HepG2 (cell line): ENCODE measurements around the gene RAD51D. TPM values are rescaled to one million over a fixed set of nuclear protein-coding genes. Genes with fewer than 3 reads are reported as not detected.

Source experiments
- BCLAF1 ChIP-seq: fragments of 450-650 bp; IDR thresholded peaks from 2 replicates; pipeline ENCODE4 v1.6.1; 2017; ENCODE audit warnings: mild to moderate bottlenecking
- HNRNPH1 ChIP-seq: fragments of 200-400 bp; formaldehyde crosslinking; optimal IDR thresholded peaks from 2 replicates; pipeline ENCODE3; 2017; ENCODE audit warnings: mild to moderate bottlenecking, low read depth, low read length
- KLF12 ChIP-seq: sonication (generic); formaldehyde crosslinking; IDR thresholded peaks from 2 replicates; pipeline ENCODE4 v1.4.0; 2020; ENCODE audit warnings: missing genetic modification reagents, borderline replicate concordance
- MXD3 ChIP-seq: IDR thresholded peaks from 2 replicates; pipeline ENCODE4 v1.6.1; 2016; ENCODE audit warnings: mild to moderate bottlenecking, missing biosample characterization, missing genetic modification reagents
- NR1H2 ChIP-seq: sonication (generic); formaldehyde crosslinking; IDR thresholded peaks from 2 replicates; pipeline ENCODE4 v1.8.1; 2022; ENCODE audit warnings: low read depth, missing genetic modification reagents, borderline replicate concordance
- TRIM24 ChIP-seq: sonication (generic); formaldehyde crosslinking; IDR thresholded peaks from 2 replicates; pipeline ENCODE4 v1.8.0; 2022; ENCODE audit warnings: mild to moderate bottlenecking, missing genetic modification reagents
- ZFP41 ChIP-seq: sonication (generic); formaldehyde crosslinking; IDR thresholded peaks from 2 replicates; pipeline ENCODE4 v1.4.0; 2020; ENCODE audit warnings: mild to moderate bottlenecking, missing genetic modification reagents, borderline replicate concordance
- ZNF333 ChIP-seq: sonication (generic); formaldehyde crosslinking; IDR thresholded peaks from 2 replicates; pipeline ENCODE4 v1.4.0; 2020; ENCODE audit warnings: mild to moderate bottlenecking, missing genetic modification reagents, borderline replicate concordance
- ZNF501 ChIP-seq: sonication (generic); formaldehyde crosslinking; IDR thresholded peaks from 2 replicates; pipeline ENCODE4 v1.5.1; 2020; ENCODE audit warnings: mild to moderate bottlenecking, moderate library complexity, missing genetic modification reagents
- ZNF879 ChIP-seq: sonication (generic); formaldehyde crosslinking; IDR thresholded peaks from 2 replicates; pipeline ENCODE4 v1.8.1; 2023; ENCODE audit warnings: missing genetic modification reagents
- ZZZ3 ChIP-seq: sonication (generic); formaldehyde crosslinking; IDR thresholded peaks from 2 replicates; pipeline ENCODE4 v1.4.0; 2020; ENCODE audit warnings: missing genetic modification reagents, mild to moderate bottlenecking, borderline replicate concordance
- polyA plus RNA-seq, 8 experiments: library from polyadenylated mRNA; depleted of rRNA in 3 of 8; stranded (reverse) in 7 of 8; unstranded in 1 of 8; fragments of >200 nt; fragmentation: Illumina TruSeq in 4 of 8; extraction: Trizol in 4 of 8; gene quantifications; 2 replicates each; pipeline versions ENCODE4 v1.2.1 to v1.2.3, GENCODE V29; 2011 to 2016; ENCODE audit warnings: low read depth in 4 of 8, missing spikeins in 1 of 8, mixed read lengths in 1 of 8; ENCODE audit not compliant: insufficient read depth in 1 of 8
- total RNA-seq, 5 experiments: library from RNA; depleted of rRNA; stranded (reverse); fragments of >200 nt; fragmentation: Illumina TruSeq; extraction: Trizol; gene quantifications; 2 replicates each; pipeline ENCODE4 v1.2.3, GENCODE V29; 2016; ENCODE audit warnings: low read depth in 1 of 5
- TF ChIP-seq, protein P1 (sequence below): sonication (generic); formaldehyde crosslinking; IDR thresholded peaks from 2 replicates; pipeline ENCODE4 v1.4.0; 2020; ENCODE audit warnings: missing genetic modification reagents
- TF ChIP-seq, protein P2 (sequence below): sonication (generic); formaldehyde crosslinking; IDR thresholded peaks from one replicate; pipeline ENCODE4 v1.5.1; 2020; ENCODE audit warnings: mild to moderate bottlenecking, missing genetic modification reagents; ENCODE audit errors: not compliant biosample characterization

Gene RAD51D
- total and polyA plus RNA-seq, 2 of the 13 experiments (the other 11 are each of a cell fraction or from before 2014, with no cell fraction given) = 6.7 to 13.1 TPM

DNA sequence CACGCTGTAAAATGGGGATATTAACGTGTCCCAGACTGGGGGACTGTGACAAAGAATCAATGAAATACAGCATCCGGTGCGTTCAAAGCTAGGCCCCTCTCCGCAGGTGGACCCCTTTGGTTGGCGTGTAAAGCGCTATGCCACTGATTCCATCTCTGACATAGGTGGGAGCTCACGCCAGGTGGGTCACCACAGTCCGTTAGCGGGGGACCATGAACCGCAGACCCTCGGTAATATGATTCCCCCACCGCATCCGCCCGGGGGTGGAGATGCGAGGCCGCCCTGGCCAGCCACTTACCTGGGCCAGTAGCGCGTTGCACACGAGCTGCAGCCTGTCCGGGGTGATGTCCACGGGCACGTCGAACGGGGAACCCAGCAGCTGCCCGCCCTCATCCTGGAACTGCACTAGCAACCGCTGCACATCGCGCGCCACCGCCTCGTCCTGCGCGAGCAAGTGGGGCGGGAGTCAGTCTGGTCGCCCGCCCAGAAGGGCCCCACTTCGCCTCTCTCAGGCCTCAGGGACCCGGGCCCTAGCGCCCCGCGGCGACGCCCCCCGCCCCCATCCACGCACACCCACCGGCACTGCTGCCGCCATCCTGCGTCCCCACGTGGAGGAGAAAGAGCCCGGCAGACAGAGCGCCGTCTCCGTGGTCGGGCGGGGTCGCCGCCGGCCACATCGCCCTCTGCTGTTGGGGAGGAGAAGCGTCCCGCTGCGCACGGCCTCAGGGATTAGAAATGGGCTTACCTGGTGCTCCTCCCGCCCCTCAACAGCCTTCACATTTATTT is 22.2 kb upstream of the RAD51D start, which contains the start of gene NLE1 (continued):
- TF ChIP-seq ZNF501 (CRISPR knock-in tag) = peak; percentile 93
- TF ChIP-seq KLF12 (CRISPR knock-in tag) = peak; percentile 87; the same call in 1 of the 2 replicates
- TF ChIP-seq NR1H2 = no peak
- TF ChIP-seq, protein P1, sequence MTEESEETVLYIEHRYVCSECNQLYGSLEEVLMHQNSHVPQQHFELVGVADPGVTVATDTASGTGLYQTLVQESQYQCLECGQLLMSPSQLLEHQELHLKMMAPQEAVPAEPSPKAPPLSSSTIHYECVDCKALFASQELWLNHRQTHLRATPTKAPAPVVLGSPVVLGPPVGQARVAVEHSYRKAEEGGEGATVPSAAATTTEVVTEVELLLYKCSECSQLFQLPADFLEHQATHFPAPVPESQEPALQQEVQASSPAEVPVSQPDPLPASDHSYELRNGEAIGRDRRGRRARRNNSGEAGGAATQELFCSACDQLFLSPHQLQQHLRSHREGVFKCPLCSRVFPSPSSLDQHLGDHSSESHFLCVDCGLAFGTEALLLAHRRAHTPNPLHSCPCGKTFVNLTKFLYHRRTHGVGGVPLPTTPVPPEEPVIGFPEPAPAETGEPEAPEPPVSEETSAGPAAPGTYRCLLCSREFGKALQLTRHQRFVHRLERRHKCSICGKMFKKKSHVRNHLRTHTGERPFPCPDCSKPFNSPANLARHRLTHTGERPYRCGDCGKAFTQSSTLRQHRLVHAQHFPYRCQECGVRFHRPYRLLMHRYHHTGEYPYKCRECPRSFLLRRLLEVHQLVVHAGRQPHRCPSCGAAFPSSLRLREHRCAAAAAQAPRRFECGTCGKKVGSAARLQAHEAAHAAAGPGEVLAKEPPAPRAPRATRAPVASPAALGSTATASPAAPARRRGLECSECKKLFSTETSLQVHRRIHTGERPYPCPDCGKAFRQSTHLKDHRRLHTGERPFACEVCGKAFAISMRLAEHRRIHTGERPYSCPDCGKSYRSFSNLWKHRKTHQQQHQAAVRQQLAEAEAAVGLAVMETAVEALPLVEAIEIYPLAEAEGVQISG (CRISPR knock-in tag) = peak; percentile 100
- no peak for TF ChIP-seq BCLAF1
- peak; percentile 88 for TF ChIP-seq ZZZ3
- TF ChIP-seq ZNF879 (CRISPR knock-in tag) = peak; percentile 59; the same call in 1 of the 2 replicates
- TF ChIP-seq ZFP41 (CRISPR knock-in tag) = 0 out of 2 replicates have a peak, but pooled peaks have one; percentile 80
- TF ChIP-seq MXD3 = peak; percentile 97
- TF ChIP-seq HNRNPH1 = no peak
- TF ChIP-seq, protein P2, sequence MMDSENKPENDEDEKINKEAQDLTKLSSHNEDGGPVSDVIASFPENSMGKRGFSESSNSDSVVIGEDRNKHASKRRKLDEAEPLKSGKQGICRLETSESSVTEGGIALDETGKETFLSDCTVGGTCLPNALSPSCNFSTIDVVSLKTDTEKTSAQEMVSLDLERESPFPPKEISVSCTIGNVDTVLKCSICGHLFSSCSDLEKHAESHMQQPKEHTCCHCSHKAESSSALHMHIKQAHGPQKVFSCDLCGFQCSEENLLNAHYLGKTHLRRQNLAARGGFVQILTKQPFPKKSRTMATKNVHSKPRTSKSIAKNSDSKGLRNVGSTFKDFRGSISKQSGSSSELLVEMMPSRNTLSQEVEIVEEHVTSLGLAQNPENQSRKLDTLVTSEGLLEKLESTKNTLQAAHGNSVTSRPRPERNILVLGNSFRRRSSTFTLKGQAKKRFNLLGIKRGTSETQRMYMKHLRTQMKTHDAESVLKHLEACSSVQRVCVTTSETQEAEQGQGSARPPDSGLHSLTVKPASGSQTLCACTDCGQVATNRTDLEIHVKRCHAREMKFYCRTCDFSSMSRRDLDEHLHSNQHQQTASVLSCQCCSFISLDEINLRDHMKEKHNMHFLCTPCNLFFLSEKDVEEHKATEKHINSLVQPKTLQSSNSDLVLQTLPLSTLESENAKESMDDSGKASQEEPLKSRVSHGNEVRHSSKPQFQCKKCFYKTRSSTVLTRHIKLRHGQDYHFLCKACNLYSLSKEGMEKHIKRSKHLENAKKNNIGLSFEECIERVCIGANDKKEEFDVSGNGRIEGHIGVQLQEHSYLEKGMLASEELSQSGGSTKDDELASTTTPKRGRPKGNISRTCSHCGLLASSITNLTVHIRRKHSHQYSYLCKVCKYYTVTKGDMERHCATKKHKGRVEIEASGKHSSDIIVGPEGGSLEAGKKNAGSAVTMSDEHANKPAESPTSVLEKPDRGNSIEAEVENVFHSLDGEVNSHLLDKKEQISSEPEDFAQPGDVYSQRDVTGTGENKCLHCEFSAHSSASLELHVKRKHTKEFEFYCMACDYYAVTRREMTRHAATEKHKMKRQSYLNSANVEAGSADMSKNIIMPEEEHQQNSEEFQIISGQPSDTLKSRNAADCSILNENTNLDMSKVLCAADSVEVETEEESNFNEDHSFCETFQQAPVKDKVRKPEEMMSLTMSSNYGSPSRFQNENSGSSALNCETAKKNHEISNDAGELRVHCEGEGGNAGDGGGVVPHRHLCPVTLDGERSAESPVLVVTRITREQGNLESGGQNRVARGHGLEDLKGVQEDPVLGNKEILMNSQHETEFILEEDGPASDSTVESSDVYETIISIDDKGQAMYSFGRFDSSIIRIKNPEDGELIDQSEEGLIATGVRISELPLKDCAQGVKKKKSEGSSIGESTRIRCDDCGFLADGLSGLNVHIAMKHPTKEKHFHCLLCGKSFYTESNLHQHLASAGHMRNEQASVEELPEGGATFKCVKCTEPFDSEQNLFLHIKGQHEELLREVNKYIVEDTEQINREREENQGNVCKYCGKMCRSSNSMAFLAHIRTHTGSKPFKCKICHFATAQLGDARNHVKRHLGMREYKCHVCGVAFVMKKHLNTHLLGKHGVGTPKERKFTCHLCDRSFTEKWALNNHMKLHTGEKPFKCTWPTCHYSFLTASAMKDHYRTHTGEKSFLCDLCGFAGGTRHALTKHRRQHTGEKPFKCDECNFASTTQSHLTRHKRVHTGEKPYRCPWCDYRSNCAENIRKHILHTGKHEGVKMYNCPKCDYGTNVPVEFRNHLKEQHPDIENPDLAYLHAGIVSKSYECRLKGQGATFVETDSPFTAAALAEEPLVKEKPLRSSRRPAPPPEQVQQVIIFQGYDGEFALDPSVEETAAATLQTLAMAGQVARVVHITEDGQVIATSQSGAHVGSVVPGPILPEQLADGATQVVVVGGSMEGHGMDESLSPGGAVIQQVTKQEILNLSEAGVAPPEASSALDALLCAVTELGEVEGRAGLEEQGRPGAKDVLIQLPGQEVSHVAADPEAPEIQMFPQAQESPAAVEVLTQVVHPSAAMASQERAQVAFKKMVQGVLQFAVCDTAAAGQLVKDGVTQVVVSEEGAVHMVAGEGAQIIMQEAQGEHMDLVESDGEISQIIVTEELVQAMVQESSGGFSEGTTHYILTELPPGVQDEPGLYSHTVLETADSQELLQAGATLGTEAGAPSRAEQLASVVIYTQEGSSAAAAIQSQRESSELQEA (CRISPR knock-in tag) = no peak
- TF ChIP-seq TRIM24 = no peak
- peak; percentile 92; the same call in 1 of the 2 replicates for TF ChIP-seq ZNF333 (CRISPR knock-in tag)
